ENCODE results near the gene IBTK. TPM values are rescaled to one million over a fixed set of nuclear protein-coding genes. Genes with fewer than 3 reads are reported as not detected.

IBTK gene
- total and polyA plus RNA-seq, 2 of the 8 experiments (the other 6 are each of a cell fraction or from before 2014, with no cell fraction given): 4.6 to 24.2 TPM

DNA sequence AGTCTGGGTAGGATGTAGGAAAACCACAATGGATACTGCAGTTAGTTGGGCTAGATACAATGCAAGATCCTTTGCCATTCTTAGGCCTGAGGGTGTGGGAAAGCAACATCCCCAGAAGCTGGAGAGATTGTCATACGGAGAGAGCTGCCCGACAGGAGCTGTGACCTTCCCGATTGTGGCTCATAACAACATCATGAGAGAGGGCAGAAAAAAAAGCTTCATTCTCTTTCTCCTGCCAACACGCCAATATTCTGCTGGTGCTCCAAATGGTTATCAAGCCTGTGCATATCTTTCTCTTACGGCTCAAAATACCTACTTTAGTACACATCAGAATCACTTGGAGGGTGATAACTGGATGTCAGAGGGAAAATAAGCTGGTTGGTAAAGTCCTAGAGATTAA is 81.1 kb downstream of the IBTK start:
- Histone ChIP-seq H3K27ac (ENCODE audit: low read depth, low read length) (no peak overlapping the region), H4K5ac (ENCODE audit: insufficient read length, low read depth, low read length) (no peak overlapping the region), H2BK120ac (replicated peaks; ENCODE audit: low read depth, low read length) (no peak overlapping the region), H2BK12ac (ENCODE audit: low read depth, low read length) (no peak overlapping the region), H4K20me1 (replicated peaks in 1 of 2; ENCODE audit: control insufficient read depth in 1 of 2, insufficient read depth in 2 of 2, low read length in 2 of 2) (no peaks in the 10 kb centered on the region), H3K23ac (ENCODE audit: insufficient read length) (no peak overlapping the region), H3K36me3 (ENCODE audit: control insufficient read depth in 2 of 4, insufficient read depth in 4 of 4, low read length in 3 of 4) (peaks cover 0 to 11% (median 1%) of the 10 kb centered on the region in 4 experiments; a peak in 2 of 8 replicates), H3K4me2 (ENCODE audit: insufficient read depth in 1 of 2, low read depth in 2 of 2, low read length in 2 of 2) (no peak overlapping the region), H3K9me3 (ENCODE audit: insufficient read depth in 2 of 2, low read depth in 1 of 2, low read length in 1 of 2) (no peaks in the 10 kb centered on the region), H3K79me1 (ENCODE audit: low read depth, low read length) (no peaks in the 10 kb centered on the region), H3K4me1 (replicated peaks in 1 of 4; ENCODE audit: control insufficient read depth in 3 of 4, insufficient read depth in 4 of 4, low read length in 3 of 4) (no peaks in the 10 kb centered on the region), H3K14ac (ENCODE audit: insufficient read length) (no peak overlapping the region), H3K23me2 (ENCODE audit: low read depth, low read length) (no peaks in the 10 kb centered on the region), H2BK15ac (ENCODE audit: low read length) (no peak overlapping the region), H3K79me2 (ENCODE audit: control insufficient read depth in 1 of 2, insufficient read depth in 2 of 2, low read length in 2 of 2) (no peaks in the 10 kb centered on the region), H2AFZ (ENCODE audit: low read length) (no peak overlapping the region), H2BK20ac (ENCODE audit: low read length) (no peak overlapping the region), H2AK5ac (ENCODE audit: low read depth, low read length) (no peak overlapping the region), H3K9ac (replicated peaks in 1 of 4; ENCODE audit: extremely low read depth in 1 of 4, low read depth in 3 of 4, low read length in 3 of 4) (no peak overlapping the region), H3K56ac (replicated peaks; ENCODE audit: insufficient read length, low read depth, low read length) (no peak overlapping the region), H3K27me3 (replicated peaks in 1 of 4; ENCODE audit: control insufficient read depth in 3 of 4, extremely low read depth in 1 of 4, insufficient read depth in 3 of 4, low read length in 3 of 4) (no peaks in the 10 kb centered on the region), H2BK5ac (ENCODE audit: low read depth, low read length) (no peak overlapping the region), H3K4me3 (ENCODE audit: extremely low read depth in 1 of 4, insufficient read depth in 2 of 4, low read depth in 3 of 4, low read length in 4 of 4) (no peak overlapping the region), H4K8ac (ENCODE audit: extremely low read depth, insufficient read depth, low read length) (no peak overlapping the region), H4K91ac (replicated peaks; ENCODE audit: insufficient read length, low read length) (no peak overlapping the region), H3K18ac (ENCODE audit: extremely low read depth, low read length) (no peak overlapping the region), H3K4ac (replicated peaks; ENCODE audit: insufficient read length, low read depth, low read length) (no peak overlapping the region)
- FAIRE-seq (no peak), DNase-seq (ENCODE audit: low read depth in 1 of 2, low spot score in 2 of 2) (no peak)
- CTCF ChIA-PET (ENCODE audit: partially characterized antibody): interaction anchor here (0.6 to 1.2 kb wide), 5 partner anchors 11 to 1933 kb away, joined by 3 read pairs; no protein-coding TSS in a partner anchor
- POLR2A ChIA-PET (ENCODE audit: partially characterized antibody): interaction anchor here (1.2 kb wide), 1 partner anchor 10 kb away, joined by 6 read pairs; no protein-coding TSS in a partner anchor
- WGBS, 2 experiments (ENCODE audit: extremely low coverage in 1 of 2, insufficient coverage in 1 of 2, insufficient read length in 1 of 2, insufficient replicate concordance in 2 of 2, low coverage in 1 of 2, low lambda C conversion rate in 2 of 2, missing lambda C conversion rate in 1 of 2): 90% methylated on average over 5 of the region's 5 CpGs; no CpG with 5 or more reads in 1 of the 2 experiments
- TF ChIP-seq, protein P1, sequence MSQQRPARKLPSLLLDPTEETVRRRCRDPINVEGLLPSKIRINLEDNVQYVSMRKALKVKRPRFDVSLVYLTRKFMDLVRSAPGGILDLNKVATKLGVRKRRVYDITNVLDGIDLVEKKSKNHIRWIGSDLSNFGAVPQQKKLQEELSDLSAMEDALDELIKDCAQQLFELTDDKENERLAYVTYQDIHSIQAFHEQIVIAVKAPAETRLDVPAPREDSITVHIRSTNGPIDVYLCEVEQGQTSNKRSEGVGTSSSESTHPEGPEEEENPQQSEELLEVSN (IDR thresholded peaks at IDR 0.05): no peak
- TF ChIP-seq, protein P2, sequence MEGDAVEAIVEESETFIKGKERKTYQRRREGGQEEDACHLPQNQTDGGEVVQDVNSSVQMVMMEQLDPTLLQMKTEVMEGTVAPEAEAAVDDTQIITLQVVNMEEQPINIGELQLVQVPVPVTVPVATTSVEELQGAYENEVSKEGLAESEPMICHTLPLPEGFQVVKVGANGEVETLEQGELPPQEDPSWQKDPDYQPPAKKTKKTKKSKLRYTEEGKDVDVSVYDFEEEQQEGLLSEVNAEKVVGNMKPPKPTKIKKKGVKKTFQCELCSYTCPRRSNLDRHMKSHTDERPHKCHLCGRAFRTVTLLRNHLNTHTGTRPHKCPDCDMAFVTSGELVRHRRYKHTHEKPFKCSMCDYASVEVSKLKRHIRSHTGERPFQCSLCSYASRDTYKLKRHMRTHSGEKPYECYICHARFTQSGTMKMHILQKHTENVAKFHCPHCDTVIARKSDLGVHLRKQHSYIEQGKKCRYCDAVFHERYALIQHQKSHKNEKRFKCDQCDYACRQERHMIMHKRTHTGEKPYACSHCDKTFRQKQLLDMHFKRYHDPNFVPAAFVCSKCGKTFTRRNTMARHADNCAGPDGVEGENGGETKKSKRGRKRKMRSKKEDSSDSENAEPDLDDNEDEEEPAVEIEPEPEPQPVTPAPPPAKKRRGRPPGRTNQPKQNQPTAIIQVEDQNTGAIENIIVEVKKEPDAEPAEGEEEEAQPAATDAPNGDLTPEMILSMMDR (IDR thresholded peaks at IDR 0.05; ENCODE audit: control extremely low read depth in 1 of 3, insufficient read depth in 1 of 3, low read depth in 1 of 3, low read length in 3 of 3): no peak
- TF ChIP-seq EZH2 (IDR thresholded peaks at IDR 0.05; ENCODE audit: low read depth, low read length, severe bottlenecking): no peak

All from H1 (cell line).